Common myeloid progenitor, CD34-positive (primary cell): Measurements from ENCODE around the gene MSMO1.

Experiments
- CTCF ChIA-PET: fragments of 350-600 bp; sonication (Branson Sonifier 250); formaldehyde crosslinking; loops from one replicate; lab custom pipeline; 2021; ENCODE audit warnings: antibody characterized with exemption; lab: Charles Lee
- POLR2A ChIA-PET: fragments of 350-600 bp; sonication (Branson Sonifier 250); formaldehyde crosslinking; loops from one replicate; lab custom pipeline; 2021; ENCODE audit warnings: antibody characterized with exemption; lab: Charles Lee
- DNase-seq, 3 donors: peaks; one replicate each; pipeline versions ENCODE4 v3.0.0 to v3.0.0-alpha.2; 2013
- H3K27ac ChIP-seq, 2 experiments: 1 replicate in 1 of 2; 2 replicates in 1 of 2; pipeline ENCODE4 v1.7.0; 2013; ENCODE audit warnings: inconsistent platforms in 2 of 2, low read length in 2 of 2, mild to moderate bottlenecking in 2 of 2, low read depth in 1 of 2, moderate library complexity in 1 of 2; ENCODE audit not compliant: severe bottlenecking in 2 of 2, insufficient read depth in 1 of 2, poor library complexity in 1 of 2
- H3K27me3 ChIP-seq, 5 experiments: replicated peaks in 2 of 5; 1 replicate in 3 of 5; 2 replicates in 2 of 5; pipeline versions ENCODE4 v1.6.1 to v1.7.0; 2013; ENCODE audit warnings: low read length in 4 of 5, mild to moderate bottlenecking in 2 of 5, moderate library complexity in 2 of 5, inconsistent platforms in 1 of 5; ENCODE audit not compliant: insufficient read depth in 5 of 5, control insufficient read depth in 4 of 5
- H3K36me3 ChIP-seq, 4 experiments: 1 replicate in 2 of 4; 2 replicates in 2 of 4; pipeline versions ENCODE4 v1.6.1 to v1.7.0; 2013; ENCODE audit warnings: low read length in 3 of 4, control low read depth in 1 of 4, mild to moderate bottlenecking in 1 of 4; ENCODE audit not compliant: control insufficient read depth in 4 of 4, insufficient read depth in 4 of 4
- H3K4me1 ChIP-seq, 4 experiments: 1 replicate in 3 of 4; 2 replicates in 1 of 4; pipeline versions ENCODE4 v1.6.1 to v1.7.1; 2013; ENCODE audit warnings: low read length in 3 of 4, mild to moderate bottlenecking in 3 of 4, control low read depth in 1 of 4, inconsistent platforms in 1 of 4, moderate library complexity in 1 of 4; ENCODE audit not compliant: control insufficient read depth in 4 of 4, insufficient read depth in 4 of 4; ENCODE audit errors: control extremely low read depth in 1 of 4
- H3K4me3 ChIP-seq, 7 experiments: 1 replicate in 4 of 7; 2 replicates in 3 of 7; pipeline versions ENCODE4 v1.5.1 to v1.7.0; 2013; ENCODE audit warnings: mild to moderate bottlenecking in 7 of 7, low read length in 6 of 7, moderate library complexity in 6 of 7, inconsistent platforms in 2 of 7, low read depth in 2 of 7, control low read depth in 1 of 7; ENCODE audit not compliant: insufficient read depth in 4 of 7, control insufficient read depth in 1 of 7; ENCODE audit errors: extremely low read depth in 1 of 7
- H3K9me3 ChIP-seq, 5 experiments: 1 replicate in 4 of 5; 2 replicates in 1 of 5; pipeline versions ENCODE4 v1.6.1 to v1.7.1; 2013; ENCODE audit warnings: low read length in 4 of 5, mild to moderate bottlenecking in 2 of 5, inconsistent platforms in 1 of 5, low read depth in 1 of 5, moderate library complexity in 1 of 5; ENCODE audit not compliant: control insufficient read depth in 4 of 5, insufficient read depth in 2 of 5; ENCODE audit errors: control extremely low read depth in 1 of 5
- WGBS: methylation state at CpG from one replicate; pipeline ENCODE4 v1.1.5; 2013; ENCODE audit not compliant: insufficient coverage; 5-methylcytosine and 5-hydroxymethylcytosine counted together

Gene MSMO1

DNA sequence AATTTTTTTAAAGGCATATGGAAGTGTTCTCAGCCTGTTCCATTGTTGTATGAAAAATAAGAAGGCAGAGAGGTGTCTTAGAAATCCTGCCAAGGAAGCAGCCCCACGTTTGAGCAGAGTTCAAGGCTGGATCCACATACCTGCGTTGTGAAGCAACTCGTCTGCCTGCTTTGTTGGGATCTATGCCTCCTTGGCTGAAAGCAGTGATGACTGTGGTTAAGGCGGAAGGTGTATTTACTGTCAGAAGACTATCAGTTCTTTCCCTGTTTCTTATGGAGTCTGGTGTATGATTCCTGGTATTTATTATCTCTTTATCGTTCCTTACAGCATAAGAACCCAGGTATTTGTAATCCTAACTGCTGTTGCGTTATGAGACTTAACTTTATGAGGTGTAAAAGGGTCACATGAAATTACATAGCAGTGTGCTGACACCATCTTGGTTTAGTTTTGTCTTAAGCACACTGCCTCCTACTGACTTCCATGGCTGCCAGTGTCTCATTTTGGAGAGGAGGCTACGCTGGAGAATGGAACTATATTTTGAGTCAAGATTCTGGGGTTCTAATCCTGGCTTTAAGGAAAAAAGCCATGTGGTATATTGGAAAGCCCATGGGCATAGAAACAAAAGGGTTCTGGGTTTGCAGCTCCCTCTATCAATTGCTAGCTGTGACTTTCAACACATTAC is 3.1 kb upstream of the MSMO1 start:
- Histone ChIP-seq H3K36me3 (peaks cover 0 to 9% (median 0%) of the 10 kb centered on the region in 4 experiments), H3K9me3 (peaks cover 0 to 3% (median 0%) of the 10 kb centered on the region in 5 experiments), H3K27me3 (no peaks in the 10 kb centered on the region), H3K4me3 (no peak overlapping the region), H3K27ac (no peak overlapping the region), H3K4me1 (peaks cover 16 to 25% (median 18%) of the 10 kb centered on the region in 4 experiments)
- 100% methylated on average over 3 of the region's 7 CpGs for WGBS
- ChIA-PET CTCF (interaction anchor here (1.0 kb wide), 1 partner anchor 21 kb away, joined by 3 read pairs; no protein-coding TSS in a partner anchor), POLR2A (no interaction called here)
- DNase-seq, result no peak

DNA sequence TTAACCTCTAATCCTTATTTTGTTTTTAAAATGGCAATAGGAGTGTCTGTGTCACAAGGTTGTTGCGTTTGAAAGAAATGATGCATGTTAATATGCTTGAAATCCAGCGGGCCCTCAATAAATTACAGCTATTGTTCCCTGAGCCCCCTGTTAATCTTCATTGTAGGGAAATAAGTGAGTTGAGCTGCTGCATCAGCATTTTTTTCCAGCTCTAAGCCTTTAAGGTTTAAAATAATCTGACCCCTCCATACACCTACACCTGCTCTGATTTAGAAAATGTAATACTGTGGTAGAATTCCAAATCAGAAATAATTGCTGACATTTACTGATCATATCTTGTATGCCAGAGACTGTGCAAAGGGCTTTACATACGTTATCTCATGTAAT is 2.6 kb upstream of the MSMO1 start:
- no CpG with 5 or more reads among the region's 3 CpGs for WGBS
- ChIA-PET CTCF (interaction anchor here (1.6 to 2.8 kb wide), 2 partner anchors 20 to 194 kb away, joined by 3 to 15 read pairs; no protein-coding TSS in a partner anchor), POLR2A (no interaction called here)
- H3K4me3 ChIP-seq, result no peak overlapping the region
- no peak overlapping the region for H3K27ac ChIP-seq
- no peak for DNase-seq
- H3K36me3 ChIP-seq, result peaks cover 0 to 12% (median 0%) of the 10 kb centered on the region in 4 experiments
- peaks cover 0 to 3% (median 0%) of the 10 kb centered on the region in 5 experiments for H3K9me3 ChIP-seq
- H3K27me3 ChIP-seq, result no peaks in the 10 kb centered on the region
- peaks cover 16 to 26% (median 19%) of the 10 kb centered on the region in 4 experiments for H3K4me1 ChIP-seq

DNA sequence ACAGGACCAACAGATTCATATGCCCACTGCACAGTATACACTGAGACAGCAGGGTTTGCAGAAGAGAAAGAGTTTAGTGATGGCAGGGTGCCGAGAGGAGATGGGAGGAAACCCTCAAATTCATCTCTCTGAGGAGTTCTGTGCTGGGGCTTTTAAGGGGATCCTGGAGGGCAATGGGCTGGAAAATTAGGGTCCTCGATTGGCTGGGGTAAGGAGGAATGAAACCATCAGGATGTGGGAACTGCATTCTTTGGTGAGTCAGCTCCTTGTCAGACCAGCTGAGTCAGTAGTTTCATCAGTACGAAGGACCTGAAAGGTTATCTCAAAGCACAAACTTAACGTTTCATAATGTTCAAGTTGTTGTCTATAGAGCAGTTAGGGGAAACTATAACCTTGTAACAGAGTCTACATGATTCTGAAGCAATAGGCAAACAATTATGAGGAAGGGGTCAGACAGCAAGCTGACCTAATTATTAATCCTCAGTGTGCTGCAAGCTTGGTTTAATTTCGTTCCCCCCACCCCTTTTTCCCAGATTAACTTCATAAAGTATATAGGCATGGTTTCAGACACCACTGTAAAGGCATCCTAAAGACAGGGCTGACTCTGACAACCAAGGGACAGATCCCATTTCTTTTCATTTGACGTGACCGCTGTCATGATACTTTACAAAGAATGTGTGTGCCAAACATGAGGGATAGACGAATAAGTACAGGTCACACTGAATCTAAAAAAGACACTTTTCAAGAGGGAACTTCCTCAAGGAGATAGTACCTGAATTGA is 1.5 kb upstream of the MSMO1 start:
- peak in 2 of 3 donors; percentile 40 to 41 for DNase-seq
- ChIA-PET CTCF (interaction anchor here (0.9 to 2.8 kb wide), 3 partner anchors 20 to 195 kb away, joined by 3 to 15 read pairs (median 3); no protein-coding TSS in a partner anchor), POLR2A (no interaction called here)
- H3K9me3 ChIP-seq, result peaks cover 0 to 3% (median 0%) of the 10 kb centered on the region in 5 experiments
- H3K27me3 ChIP-seq, result no peaks in the 10 kb centered on the region
- 72% methylated on average over 7 of the region's 8 CpGs for WGBS
- H3K36me3 ChIP-seq, result peaks cover 0 to 22% (median 0%) of the 10 kb centered on the region in 4 experiments
- peak overlapping the region in 1 of 2 experiments; percentile 94 for H3K27ac ChIP-seq
- peak overlapping the region in 6 of 7 experiments; percentile 94 to 98 (median 96) for H3K4me3 ChIP-seq
- peaks cover 16 to 31% (median 23%) of the 10 kb centered on the region in 4 experiments for H3K4me1 ChIP-seq

DNA sequence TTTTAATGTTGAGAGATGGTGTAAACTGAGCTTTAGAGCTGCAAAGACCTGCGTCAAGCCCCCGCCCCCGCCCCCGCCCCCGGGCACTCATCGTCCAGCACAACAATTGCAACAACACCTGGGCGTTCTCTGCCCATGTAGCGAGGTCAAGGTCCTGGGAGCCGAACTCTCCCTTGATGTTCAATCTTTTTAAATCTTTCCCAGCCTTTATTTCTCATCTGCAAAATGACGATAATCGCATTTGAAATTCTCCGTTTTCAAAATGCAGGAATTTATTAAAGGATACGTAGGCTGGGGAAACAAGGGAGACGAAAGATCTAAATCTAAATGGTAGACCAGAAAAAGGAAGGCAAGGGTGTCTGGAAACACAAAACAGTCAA is 648 bp upstream of the MSMO1 start:
- H3K4me3 ChIP-seq, result peak overlapping the region in 6 of 7 experiments; percentile 94 to 98 (median 96)
- WGBS, result 0% methylated on average over 8 of the region's 14 CpGs

DNA sequence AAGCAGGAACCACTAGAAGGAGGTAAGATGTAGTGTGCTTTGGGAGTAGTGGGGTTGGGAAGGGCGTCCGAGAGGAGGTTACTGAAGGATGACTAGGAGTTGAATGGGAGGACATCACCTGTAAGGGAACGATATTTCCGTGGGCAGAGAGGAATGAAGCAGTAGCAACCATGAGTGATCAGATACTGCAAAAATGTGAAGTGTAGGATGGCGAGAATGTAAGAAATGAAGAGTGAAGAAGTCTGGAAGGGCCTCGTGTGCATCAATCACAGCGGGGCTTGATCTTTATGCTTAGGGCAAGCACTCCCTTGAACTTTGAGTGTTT is 594 bp downstream of the MSMO1 start:
- peak overlapping the region; percentile 56 to 89 for H3K27ac ChIP-seq
- H3K4me3 ChIP-seq, result peak overlapping the region; percentile 77 to 98 (median 96)
- H3K36me3 ChIP-seq, result peaks cover 0 to 38% (median 3%) of the 10 kb centered on the region in 4 experiments
- WGBS, result 2% methylated on average over 7 of the region's 7 CpGs
- H3K4me1 ChIP-seq, result peaks cover 16 to 50% (median 23%) of the 10 kb centered on the region in 4 experiments
- H3K27me3 ChIP-seq, result no peaks in the 10 kb centered on the region
- CTCF ChIA-PET, result interaction anchor here (1.9 to 2.4 kb wide), 3 partner anchors 9 to 215 kb away, joined by 4 to 6 read pairs (median 5); partner anchors contain the start of gene TMEM192
- DNase-seq, result no peak
- POLR2A ChIA-PET, result no interaction called here
- H3K9me3 ChIP-seq, result peaks cover 0 to 3% (median 0%) of the 10 kb centered on the region in 5 experiments

More for the DNA sequence above, 648 bp upstream of the MSMO1 start:
- Histone ChIP-seq H3K27me3 (no peaks in the 10 kb centered on the region), H3K27ac (peak overlapping the region; percentile 79 to 94), H3K9me3 (peaks cover 0 to 3% (median 0%) of the 10 kb centered on the region in 5 experiments), H3K36me3 (peaks cover 0 to 29% (median 2%) of the 10 kb centered on the region in 4 experiments), H3K4me1 (peaks cover 16 to 39% (median 23%) of the 10 kb centered on the region in 4 experiments)
- ChIA-PET CTCF (interaction anchor here (1.2 to 2.8 kb wide), 4 partner anchors 16 to 214 kb away, joined by 3 to 15 read pairs (median 5); partner anchors contain the start of gene TMEM192), POLR2A (interaction anchor here (0.7 kb wide), 1 partner anchor 29 kb away, joined by 3 read pairs; no protein-coding TSS in a partner anchor)
- no peak for DNase-seq

DNA sequence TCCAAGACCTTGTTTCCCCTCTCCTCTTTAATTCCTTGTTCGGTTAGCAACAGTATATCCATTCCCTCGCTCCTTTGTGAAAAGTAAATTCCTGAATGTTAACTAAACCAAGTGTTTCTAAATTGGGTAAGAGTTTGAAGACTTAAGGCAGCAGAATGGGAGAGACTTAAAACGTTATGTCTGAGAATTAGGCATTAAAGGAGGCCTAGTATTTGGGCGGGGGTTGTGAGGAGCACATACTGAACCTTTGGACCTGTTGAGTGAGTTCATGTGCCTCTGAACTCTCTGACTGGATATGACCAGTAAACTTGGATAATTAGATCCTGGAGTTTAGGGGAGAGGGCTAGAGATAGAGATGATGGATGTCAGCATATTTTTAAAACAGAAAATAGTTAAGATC is 1.2 kb downstream of the MSMO1 start:
- H3K4me3 ChIP-seq, result peak overlapping the region in 6 of 7 experiments; percentile 77 to 98 (median 96)

More for the DNA sequence above, 1.2 kb downstream of the MSMO1 start:
- Histone ChIP-seq H3K9me3 (peaks cover 0 to 3% (median 0%) of the 10 kb centered on the region in 5 experiments), H3K27ac (peak overlapping the region in 1 of 2 experiments; percentile 89), H3K27me3 (no peaks in the 10 kb centered on the region), H3K36me3 (peaks cover 0 to 43% (median 5%) of the 10 kb centered on the region in 4 experiments), H3K4me1 (peaks cover 16 to 51% (median 23%) of the 10 kb centered on the region in 4 experiments)
- 58% methylated on average over 2 of the region's 4 CpGs for WGBS
- no peak for DNase-seq
- ChIA-PET CTCF (interaction anchor here (1.2 to 2.4 kb wide), 4 partner anchors 10 to 216 kb away, joined by 3 to 6 read pairs (median 4); partner anchors contain the start of gene TMEM192), POLR2A (no interaction called here)
